Smooth muscle cell of the brain vasculature (primary cell): ENCODE results near the gene PCAT6.
"Not testable (repeated sequence)": the region's sequence is repeated elsewhere in the genome, so short reads cannot be mapped to it uniquely, and the experiment has no call there.

ENCODE experiments used
- DNase-seq: peaks from one replicate; pipeline ENCODE4 v3.0.0-alpha.2; 2012; ENCODE audit warnings: low read depth, low spot score

Gene PCAT6

GRCh38 chr1:202810615-202811295, at the start of gene PCAT6:
TSS of gene PCAT6 (plus strand) at chr1:202810954.
- peak; percentile 82 for DNase-seq

- DNase-seq: no peak
These were observed 48.7 kb upstream of the PCAT6 start for GRCh38 chr1:202762019-202762418.

- DNase-seq: no peak
These were observed 45.0 kb upstream of the PCAT6 start for GRCh38 chr1:202765721-202766120.

GRCh38 chr1:202770135-202770534, 40.6 kb upstream of the PCAT6 start:
- no peak for DNase-seq

- DNase-seq: no peak
These were observed 29.6 kb upstream of the PCAT6 start for GRCh38 chr1:202781180-202781579.

GRCh38 chr1:202786804-202787203, 23.9 kb upstream of the PCAT6 start:
- no peak for DNase-seq

- DNase-seq: no peak
These were observed 22.0 kb upstream of the PCAT6 start for GRCh38 chr1:202788800-202789199.

- DNase-seq: no peak
These were observed 19.5 kb upstream of the PCAT6 start for GRCh38 chr1:202791077-202791747.

- no peak for DNase-seq
These were observed 16.6 kb upstream of the PCAT6 start for GRCh38 chr1:202794051-202794740.

GRCh38 chr1:202794931-202795330, 15.8 kb upstream of the PCAT6 start:
- DNase-seq: not testable (repeated sequence)

GRCh38 chr1:202796670-202797069, 14.1 kb upstream of the PCAT6 start:
- DNase-seq: no peak

- no peak for DNase-seq
These were observed 12.5 kb upstream of the PCAT6 start for GRCh38 chr1:202798260-202798659.

GRCh38 chr1:202798792-202799331, 11.9 kb upstream of the PCAT6 start:
- no peak for DNase-seq

- no peak for DNase-seq
These were observed 10.0 kb upstream of the PCAT6 start for GRCh38 chr1:202800742-202801141.

GRCh38 chr1:202801175-202801574, 9.6 kb upstream of the PCAT6 start:
- no peak for DNase-seq

- DNase-seq: no peak
These were observed 8.7 kb upstream of the PCAT6 start for GRCh38 chr1:202802034-202802433.

- no peak for DNase-seq
These were observed 7.5 kb upstream of the PCAT6 start for GRCh38 chr1:202802998-202803932.

- no peak for DNase-seq
These were observed 6.6 kb upstream of the PCAT6 start for GRCh38 chr1:202804126-202804525.

GRCh38 chr1:202805886-202806844, 4.6 kb upstream of the PCAT6 start:
- no peak for DNase-seq

GRCh38 chr1:202806845-202807450, 3.8 kb upstream of the PCAT6 start:
- no peak for DNase-seq
